Skeletal muscle satellite cell (primary cell): ENCODE data around the gene NPIPA8. TPM values are rescaled to one million over a fixed set of nuclear protein-coding genes. Genes with fewer than 3 reads are reported as not detected.
"Not testable (repeated sequence)": the region's sequence is repeated elsewhere in the genome, so short reads cannot be mapped to it uniquely, and the experiment has no call there.

Source experiments
- H3K27me3 ChIP-seq: 2 replicates; pipeline ENCODE4 v1.7.0; 2013; ENCODE audit warnings: low read length; ENCODE audit not compliant: control insufficient read depth, insufficient read depth
- H3K36me3 ChIP-seq: 2 replicates; pipeline ENCODE4 v1.7.0; 2013; ENCODE audit warnings: mild to moderate bottlenecking, control low read depth, low read length; ENCODE audit not compliant: insufficient read depth
- H3K4me1 ChIP-seq: 2 replicates; pipeline ENCODE4 v1.7.0; 2013; ENCODE audit warnings: low read length; ENCODE audit not compliant: control insufficient read depth, insufficient read depth
- H3K4me2 ChIP-seq: 2 replicates; pipeline ENCODE4 v1.7.0; 2013; ENCODE audit warnings: mild to moderate bottlenecking, low read length
- H3K4me3 ChIP-seq: 2 replicates; pipeline ENCODE4 v1.7.0; 2013; ENCODE audit warnings: low read length
- H3K9ac ChIP-seq: 2 replicates; pipeline ENCODE4 v1.7.0; 2013; ENCODE audit warnings: mild to moderate bottlenecking, low read depth, low read length, moderate library complexity
- H3K9me3 ChIP-seq: replicated peaks from 2 replicates; pipeline ENCODE4 v1.7.0; 2013; ENCODE audit warnings: mild to moderate bottlenecking, control low read depth, low read length
- small RNA-seq: library from RNA; depleted of rRNA; stranded (forward); fragments of <200 nt; gene quantifications from one replicate; pipeline ENCODE3, GENCODE V24; 2012

The NPIPA8 gene

GRCh38 chr16:18270171-18270570 is 66.4 kb downstream of the NPIPA8 start:
- H3K4me1 ChIP-seq, H3K9ac ChIP-seq, H3K36me3 ChIP-seq, H3K27me3 ChIP-seq, H3K4me2 ChIP-seq, H3K4me3 ChIP-seq, H3K9me3 ChIP-seq: not testable (repeated sequence)

Small RNA genes within 50 kb of the gene (small RNA-seq; reads per million reads assigned to genes)
- gene AC126755.6 (not detected), gene MIR6511A4 (not detected), gene MIR6770-3 (not detected)
